ENCODE data around the gene KIF3A. TPM values are rescaled to one million over a fixed set of nuclear protein-coding genes. Genes with fewer than 3 reads are reported as not detected.
A peak's percentile ranks its signal among the peaks of the same experiment; 100 is the strongest.

KIF3A gene
- total and polyA plus RNA-seq, 7 experiments from 2014 or later: 7.5 to 30.0 (median 11.4) TPM

DNA sequence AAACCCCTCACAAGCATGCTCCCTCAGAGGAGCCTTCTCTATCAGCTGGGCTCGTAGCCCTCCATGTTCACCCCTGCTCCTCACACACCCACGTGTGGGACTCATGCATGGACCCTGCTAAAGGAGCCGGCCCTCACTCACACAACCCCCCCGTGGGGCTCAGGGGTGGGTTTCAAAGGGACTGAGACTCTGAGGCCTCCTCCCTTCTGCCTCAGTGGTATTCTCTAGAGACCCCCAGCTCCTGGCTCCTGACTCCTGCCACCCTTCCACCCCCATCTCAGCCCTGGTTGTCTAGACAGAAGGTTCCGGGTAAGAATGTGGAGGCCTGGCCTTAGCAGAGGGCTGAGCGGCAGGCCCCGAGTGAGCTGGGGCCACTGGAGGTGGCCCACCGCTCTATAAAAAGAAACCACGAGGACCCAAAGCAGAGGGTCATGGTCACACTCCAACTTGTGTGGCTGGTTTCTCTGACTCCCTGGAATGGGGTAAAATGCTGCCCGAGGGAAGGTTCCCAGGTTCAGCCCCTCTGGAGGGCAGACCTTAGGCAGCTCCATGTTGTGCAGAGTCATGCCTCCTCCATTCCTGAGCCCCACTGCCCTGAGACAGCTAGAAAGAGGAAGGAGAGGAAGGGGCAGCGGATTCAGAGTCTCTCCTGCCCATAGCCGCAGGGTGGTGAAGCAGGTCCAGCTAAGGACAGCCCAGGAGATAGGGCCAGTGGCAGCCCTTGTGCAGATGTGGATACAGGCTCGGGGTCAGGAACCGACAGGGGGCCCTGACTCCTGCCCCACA, 28.9 kb upstream of the KIF3A start:
- ATAC-seq (peak; percentile 27), DNase-seq (no peak)
- Mint-ChIP-seq H3K27me3 (no peaks in the 10 kb centered on the region), H3K4me3 (no peak overlapping the region), H3K9me3 (no peaks in the 10 kb centered on the region), H3K27ac (no peak overlapping the region), H3K36me3 (peaks cover 0 to 1% (median 0%) of the 10 kb centered on the region in 5 donors), H3K4me1 (peaks cover 0 to 7% (median 0%) of the 10 kb centered on the region in 7 donors)
- intact Hi-C loops (cut with micrococcal nuclease): no loop called here
- POLR2A ChIA-PET: no interaction called here
- H3K9me3 ChIP-seq (ENCODE audit: control insufficient read depth in 2 of 3, low read length in 3 of 3): no peaks in the 10 kb centered on the region
- CTCF ChIA-PET: interaction anchor here (1.0 kb wide), 1 partner anchor 9 kb away, joined by 3 read pairs; no protein-coding TSS in a partner anchor
- no peak overlapping the region for H3K27ac ChIP-seq (ENCODE audit: low read depth, low read length)
- no peaks in the 10 kb centered on the region for H3K27me3 ChIP-seq (ENCODE audit: control insufficient read depth in 2 of 2, insufficient read depth in 2 of 2, low read length in 2 of 2)
- no peaks in the 10 kb centered on the region for H3K4me1 ChIP-seq (ENCODE audit: control insufficient read depth in 2 of 2, insufficient read depth in 2 of 2, low read length in 2 of 2)
- no peak overlapping the region for H3K4me3 ChIP-seq (ENCODE audit: low read length)
- H3K36me3 ChIP-seq (ENCODE audit: control insufficient read depth in 2 of 3, insufficient read depth in 3 of 3, low read length in 3 of 3): no peaks in the 10 kb centered on the region

- H3K27me3 Mint-ChIP-seq: no peaks in the 10 kb centered on the region
- H3K27ac Mint-ChIP-seq: no peak overlapping the region
- DNase-seq: no peak
- no peak for ATAC-seq
- H3K36me3 Mint-ChIP-seq: peaks cover 0 to 5% (median 0%) of the 10 kb centered on the region in 5 donors
- H3K9me3 Mint-ChIP-seq: no peaks in the 10 kb centered on the region
- H3K4me3 ChIP-seq (ENCODE audit: low read length): no peak overlapping the region
- H3K4me3 Mint-ChIP-seq: no peak overlapping the region
- peaks cover 0 to 7% (median 0%) of the 10 kb centered on the region in 7 donors for H3K4me1 Mint-ChIP-seq
- H3K4me1 ChIP-seq (ENCODE audit: control insufficient read depth in 2 of 2, insufficient read depth in 2 of 2, low read length in 2 of 2): no peaks in the 10 kb centered on the region
- ChIA-PET CTCF (no interaction called here), POLR2A (interaction anchor here (0.5 kb wide), 1 partner anchor 18 kb away, joined by 3 read pairs; the partner anchor contains the start of gene CCNI2)
- intact Hi-C loops (cut with micrococcal nuclease): no loop called here
- no peak overlapping the region for H3K27ac ChIP-seq (ENCODE audit: low read depth, low read length)
- no peaks in the 10 kb centered on the region for H3K27me3 ChIP-seq (ENCODE audit: control insufficient read depth in 2 of 2, insufficient read depth in 2 of 2, low read length in 2 of 2)
- no peaks in the 10 kb centered on the region for H3K36me3 ChIP-seq (ENCODE audit: control insufficient read depth in 2 of 3, insufficient read depth in 3 of 3, low read length in 3 of 3)
- no peaks in the 10 kb centered on the region for H3K9me3 ChIP-seq (ENCODE audit: control insufficient read depth in 2 of 3, low read length in 3 of 3)
Measured at GRCh38 chr5:132765311-132766019, 28.1 kb upstream of the KIF3A start.

GRCh38 chr5:132764671-132765238, 27.4 kb upstream of the KIF3A start:
- no peaks in the 10 kb centered on the region for H3K27me3 ChIP-seq (ENCODE audit: control insufficient read depth in 2 of 2, insufficient read depth in 2 of 2, low read length in 2 of 2)
- H3K9me3 ChIP-seq (ENCODE audit: control insufficient read depth in 2 of 3, low read length in 3 of 3): no peaks in the 10 kb centered on the region
- peak in 1 of 9 donors; percentile 19 for DNase-seq
- POLR2A ChIA-PET: interaction anchor here (0.5 kb wide), 1 partner anchor 18 kb away, joined by 3 read pairs; the partner anchor contains the start of gene CCNI2
- Mint-ChIP-seq H3K4me1 (peaks cover 0 to 9% (median 0%) of the 10 kb centered on the region in 7 donors), H3K9me3 (no peaks in the 10 kb centered on the region), H3K36me3 (peaks cover 0 to 8% (median 0%) of the 10 kb centered on the region in 5 donors), H3K4me3 (no peak overlapping the region), H3K27me3 (no peaks in the 10 kb centered on the region), H3K27ac (no peak overlapping the region)
- H3K36me3 ChIP-seq (ENCODE audit: control insufficient read depth in 2 of 3, insufficient read depth in 3 of 3, low read length in 3 of 3): no peaks in the 10 kb centered on the region
- no peak overlapping the region for H3K4me3 ChIP-seq (ENCODE audit: low read length)
- H3K4me1 ChIP-seq (ENCODE audit: control insufficient read depth in 2 of 2, insufficient read depth in 2 of 2, low read length in 2 of 2): no peaks in the 10 kb centered on the region
- H3K27ac ChIP-seq (ENCODE audit: low read depth, low read length): no peak overlapping the region
- no peak for ATAC-seq
- intact Hi-C loops (cut with micrococcal nuclease): no loop called here
- CTCF ChIA-PET: no interaction called here

DNA sequence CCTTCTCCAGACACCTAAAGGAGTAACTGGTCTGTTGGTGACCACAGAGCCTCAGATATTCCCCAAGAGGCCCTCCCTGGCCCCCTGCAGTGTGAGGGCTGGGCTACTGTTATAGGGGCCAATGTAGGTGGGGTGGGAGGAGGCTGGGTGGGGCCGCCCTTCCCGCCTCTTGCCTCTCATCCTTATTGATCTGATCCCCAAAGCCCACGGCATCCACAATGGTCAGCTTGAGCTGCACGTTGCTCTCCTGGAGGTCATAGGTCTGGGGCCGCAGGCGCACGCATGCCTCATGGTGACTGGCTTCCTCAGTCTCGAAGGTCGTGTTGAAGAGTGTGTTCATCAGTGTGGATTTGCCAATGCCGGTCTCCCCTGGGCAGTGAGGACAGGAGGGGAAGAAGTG, 26.7 kb upstream of the KIF3A start:
- Mint-ChIP-seq H3K4me3 (no peak overlapping the region), H3K36me3 (peaks cover 0 to 8% (median 0%) of the 10 kb centered on the region in 5 donors)

GRCh38 chr5:132763181-132764036, 26.1 kb upstream of the KIF3A start:
- no peaks in the 10 kb centered on the region for H3K27me3 ChIP-seq (ENCODE audit: control insufficient read depth in 2 of 2, insufficient read depth in 2 of 2, low read length in 2 of 2)
- no peaks in the 10 kb centered on the region for H3K27me3 Mint-ChIP-seq
- no peak overlapping the region for H3K4me3 Mint-ChIP-seq
- CTCF ChIA-PET: no interaction called here
- no peak for ATAC-seq
- H3K4me1 ChIP-seq (ENCODE audit: control insufficient read depth in 2 of 2, insufficient read depth in 2 of 2, low read length in 2 of 2): no peaks in the 10 kb centered on the region
- intact Hi-C loops (cut with micrococcal nuclease): no loop called here
- H3K27ac Mint-ChIP-seq: peak overlapping the region in 1 of 9 donors; percentile 46
- no peaks in the 10 kb centered on the region for H3K36me3 ChIP-seq (ENCODE audit: control insufficient read depth in 2 of 3, insufficient read depth in 3 of 3, low read length in 3 of 3)
- H3K9me3 Mint-ChIP-seq: no peaks in the 10 kb centered on the region
- H3K9me3 ChIP-seq (ENCODE audit: control insufficient read depth in 2 of 3, low read length in 3 of 3): no peaks in the 10 kb centered on the region
- peaks cover 0 to 10% (median 0%) of the 10 kb centered on the region in 5 donors for H3K36me3 Mint-ChIP-seq
- peak in 1 of 9 donors; percentile 11 for DNase-seq
- no peak overlapping the region for H3K27ac ChIP-seq (ENCODE audit: low read depth, low read length)
- no peak overlapping the region for H3K4me3 ChIP-seq (ENCODE audit: low read length)
- H3K4me1 Mint-ChIP-seq: peaks cover 0 to 9% (median 0%) of the 10 kb centered on the region in 7 donors
- POLR2A ChIA-PET: interaction anchor here (0.6 kb wide), 1 partner anchor 71 kb away, joined by 5 read pairs; no protein-coding TSS in a partner anchor

More for the DNA sequence above, 26.7 kb upstream of the KIF3A start:
- Mint-ChIP-seq H3K4me1 (peaks cover 0 to 9% (median 0%) of the 10 kb centered on the region in 7 donors), H3K27me3 (no peaks in the 10 kb centered on the region), H3K27ac (no peak overlapping the region), H3K9me3 (no peaks in the 10 kb centered on the region)
- Histone ChIP-seq H3K36me3 (ENCODE audit: control insufficient read depth in 2 of 3, insufficient read depth in 3 of 3, low read length in 3 of 3) (no peaks in the 10 kb centered on the region), H3K4me1 (ENCODE audit: control insufficient read depth in 2 of 2, insufficient read depth in 2 of 2, low read length in 2 of 2) (no peaks in the 10 kb centered on the region), H3K27ac (ENCODE audit: low read depth, low read length) (no peak overlapping the region), H3K9me3 (ENCODE audit: control insufficient read depth in 2 of 3, low read length in 3 of 3) (no peaks in the 10 kb centered on the region), H3K27me3 (ENCODE audit: control insufficient read depth in 2 of 2, insufficient read depth in 2 of 2, low read length in 2 of 2) (no peaks in the 10 kb centered on the region), H3K4me3 (ENCODE audit: low read length) (no peak overlapping the region)
- CTCF ChIA-PET: no interaction called here
- DNase-seq (peak in 1 of 9 donors; percentile 7), ATAC-seq (no peak)
- POLR2A ChIA-PET: no interaction called here
- intact Hi-C loops (cut with micrococcal nuclease): no loop called here

Data from naive thymus-derived CD4-positive, alpha-beta T cell (primary cell).